Pons (tissue), 1 donor: ENCODE measurements around the gene MTMR12.
"Not testable (repeated sequence)": the region's sequence is repeated elsewhere in the genome, so short reads cannot be mapped to it uniquely, and the experiment has no call there.

ENCODE experiments used
- DNase-seq: peaks from one replicate; pipeline ENCODE4 v3.0.0-alpha.2; 2016; ENCODE audit warnings: low spot score

MTMR12 gene

DNA sequence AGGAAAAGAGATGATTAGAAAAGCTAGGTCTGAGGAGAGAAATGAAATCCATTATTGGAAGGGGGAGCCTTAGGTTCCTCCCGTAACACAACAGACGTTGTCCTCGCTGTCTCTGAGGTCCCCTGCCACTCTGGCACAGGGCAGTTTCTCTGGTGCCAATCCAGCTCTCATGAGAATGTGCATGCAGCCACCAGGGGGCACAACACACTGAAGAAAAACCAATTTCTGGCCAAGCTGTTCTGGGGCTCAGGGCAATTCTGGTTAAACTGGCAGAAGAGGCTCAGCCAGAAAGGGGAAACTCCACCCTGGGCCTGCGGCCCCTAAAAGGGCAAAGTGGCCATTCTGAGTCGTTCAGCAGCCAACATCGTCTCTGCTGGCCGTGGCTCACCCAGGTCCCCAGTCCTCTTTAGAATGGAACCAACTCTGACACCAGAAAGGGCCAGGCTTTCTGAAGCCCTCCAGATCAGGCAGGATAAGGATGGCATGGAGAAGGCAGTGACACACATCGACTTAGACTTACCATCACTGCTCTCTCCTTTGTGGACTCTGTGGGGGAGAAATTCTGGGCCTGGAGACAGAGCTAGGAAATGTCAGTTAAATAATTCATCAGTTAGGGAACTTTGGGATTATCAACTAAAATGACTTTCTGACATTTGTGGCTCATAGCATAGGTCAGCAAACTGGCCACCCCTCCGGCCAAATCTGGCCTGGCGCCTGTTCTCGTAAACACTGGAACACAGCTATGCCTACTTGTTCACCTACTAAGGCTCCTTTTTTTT, 80.1 kb downstream of the MTMR12 start:
- DNase-seq: peak; percentile 88

- DNase-seq: no peak
Measured at GRCh38 chr5:32231929-32232328, 80.8 kb downstream of the MTMR12 start.

GRCh38 chr5:32231241-32231640, 81.5 kb downstream of the MTMR12 start:
- DNase-seq: peak; percentile 38

- DNase-seq: no peak
Measured at GRCh38 chr5:32230356-32231099, 82.2 kb downstream of the MTMR12 start.

GRCh38 chr5:32229586-32229985, 83.2 kb downstream of the MTMR12 start:
- DNase-seq: no peak

DNA sequence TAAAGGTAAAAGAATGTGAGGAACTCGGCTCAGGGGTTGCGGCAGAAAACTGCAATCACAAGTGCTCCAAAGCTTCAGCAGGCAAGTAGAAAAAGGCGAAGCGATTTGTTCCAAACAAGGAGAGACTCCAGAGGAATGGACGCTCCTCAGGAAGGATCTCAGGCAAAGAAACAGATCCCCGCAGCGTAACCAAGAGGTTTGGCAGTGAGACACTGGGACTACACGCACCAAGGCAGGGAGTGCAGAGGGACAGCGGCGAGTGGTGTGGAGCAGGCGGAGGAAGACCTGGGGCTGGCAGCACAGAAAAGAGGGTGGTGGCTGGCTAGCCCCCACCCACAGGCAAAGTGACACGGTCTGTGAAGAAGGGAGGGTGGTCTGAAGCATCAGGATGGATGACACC, 83.9 kb downstream of the MTMR12 start:
- no peak for DNase-seq

DNA sequence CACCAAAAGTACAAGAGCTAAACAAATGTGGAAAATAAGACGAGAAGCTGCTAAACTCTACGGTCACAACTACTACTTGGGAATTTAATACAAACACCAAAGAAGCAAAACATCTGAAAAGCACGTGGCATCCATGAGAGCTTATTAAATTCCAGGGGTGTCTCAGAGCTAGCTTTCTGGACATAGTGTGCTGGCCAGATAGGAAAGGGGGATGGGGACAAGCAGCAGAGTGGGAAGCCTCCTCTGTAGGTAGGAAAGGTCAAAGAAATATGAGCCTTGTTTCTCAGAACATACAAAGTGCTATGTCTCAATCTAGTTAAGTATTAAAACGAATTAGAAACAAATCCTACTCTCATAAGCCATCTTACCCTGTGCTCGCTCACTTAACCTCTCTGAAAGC, 87.3 kb downstream of the MTMR12 start:
- DNase-seq: no peak

DNA sequence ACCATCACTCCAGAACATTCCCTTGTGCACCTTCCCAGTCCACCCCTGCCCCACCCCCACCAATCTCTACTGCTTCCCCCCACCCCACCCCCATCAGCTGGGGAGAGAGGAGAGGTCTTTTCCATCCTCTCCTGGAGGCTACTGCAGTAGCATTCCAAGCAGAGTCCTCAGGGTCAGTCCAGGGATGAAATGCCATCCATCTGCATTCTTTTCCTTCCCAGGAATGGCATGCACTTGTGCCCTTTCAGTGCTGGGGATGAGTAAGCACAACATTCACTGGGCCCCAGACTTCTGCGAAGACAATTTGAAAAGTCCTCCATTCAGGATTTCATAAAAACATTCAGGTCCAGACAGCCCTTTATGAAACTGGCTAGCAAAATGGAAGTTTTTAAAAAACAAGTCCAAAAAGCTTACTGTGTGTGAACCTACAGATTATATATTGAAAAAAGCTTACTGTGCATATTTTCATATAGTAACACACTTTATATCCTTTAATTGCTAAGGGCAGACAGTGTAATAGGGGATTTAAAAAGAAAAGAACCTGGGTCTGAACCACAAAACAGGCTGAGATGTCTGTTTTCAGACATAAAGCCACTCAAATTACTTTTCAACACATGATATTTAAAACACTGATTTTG, 88.6 kb downstream of the MTMR12 start:
- DNase-seq: no peak

GRCh38 chr5:32222723-32223470, 89.8 kb downstream of the MTMR12 start:
- DNase-seq: no peak

DNA sequence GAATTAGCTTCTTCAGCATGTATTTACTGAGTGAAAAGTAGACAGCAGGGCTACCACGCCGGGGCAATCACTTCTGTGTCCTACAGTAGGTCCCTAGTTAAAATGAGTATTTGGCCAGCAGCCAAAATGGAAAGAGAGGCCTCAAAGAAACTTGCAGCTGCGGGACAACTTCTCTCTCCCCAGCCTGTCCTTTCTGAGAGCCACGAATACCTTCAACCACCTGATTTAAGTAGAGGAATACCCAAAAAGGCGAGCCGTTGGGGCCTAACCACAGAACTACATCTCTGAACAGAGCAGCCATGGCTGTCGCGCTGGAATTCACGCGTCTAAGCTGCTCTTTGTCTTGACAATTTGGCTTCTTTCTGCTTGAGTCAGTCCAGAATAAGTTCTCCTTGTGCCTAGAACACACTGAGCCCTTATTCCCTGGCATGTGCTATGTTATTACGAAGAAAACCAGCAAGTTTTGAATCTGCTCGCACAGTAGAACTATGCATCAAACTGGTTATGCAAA, 94.8 kb downstream of the MTMR12 start:
- peak; percentile 79 for DNase-seq

DNA sequence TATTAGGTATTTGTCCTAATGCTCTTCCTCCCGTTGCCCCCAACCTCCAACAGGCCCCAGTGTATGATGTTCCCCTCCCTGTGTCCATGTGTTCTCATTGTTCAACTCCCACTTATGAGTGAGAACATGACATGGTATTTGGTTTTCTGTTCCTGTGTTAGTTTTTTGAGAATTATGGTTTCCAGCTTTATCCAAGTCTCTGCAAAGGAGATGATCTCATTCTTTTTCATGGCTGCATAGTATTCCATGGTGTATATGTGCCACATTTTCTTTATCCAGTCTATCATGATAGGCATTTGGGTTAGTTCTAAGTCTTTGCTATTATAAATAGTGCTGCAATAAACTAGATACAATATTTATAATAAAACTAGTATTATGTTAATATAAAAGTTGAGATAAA, 98.4 kb downstream of the MTMR12 start:
- not testable (repeated sequence) for DNase-seq

DNA sequence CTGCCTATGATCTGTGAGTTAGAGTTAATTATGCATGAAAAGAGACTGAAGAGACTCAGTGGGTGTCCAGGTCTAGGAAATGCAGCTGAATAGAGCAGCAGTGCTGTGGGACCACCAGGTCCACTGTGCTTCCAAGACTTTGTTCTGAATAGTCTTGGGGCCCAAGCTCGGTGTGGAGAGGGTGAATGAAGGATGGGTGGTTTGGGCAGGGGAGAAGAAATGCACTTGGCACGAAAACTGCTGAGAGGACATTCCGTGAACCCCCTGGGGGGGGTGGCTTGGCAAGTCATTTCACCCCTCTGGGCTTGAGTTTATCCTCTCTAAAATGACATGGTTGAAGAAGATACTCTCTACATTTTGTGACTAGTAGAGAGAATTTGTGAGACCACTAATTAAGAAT, 102.6 kb downstream of the MTMR12 start:
- no peak for DNase-seq

DNA sequence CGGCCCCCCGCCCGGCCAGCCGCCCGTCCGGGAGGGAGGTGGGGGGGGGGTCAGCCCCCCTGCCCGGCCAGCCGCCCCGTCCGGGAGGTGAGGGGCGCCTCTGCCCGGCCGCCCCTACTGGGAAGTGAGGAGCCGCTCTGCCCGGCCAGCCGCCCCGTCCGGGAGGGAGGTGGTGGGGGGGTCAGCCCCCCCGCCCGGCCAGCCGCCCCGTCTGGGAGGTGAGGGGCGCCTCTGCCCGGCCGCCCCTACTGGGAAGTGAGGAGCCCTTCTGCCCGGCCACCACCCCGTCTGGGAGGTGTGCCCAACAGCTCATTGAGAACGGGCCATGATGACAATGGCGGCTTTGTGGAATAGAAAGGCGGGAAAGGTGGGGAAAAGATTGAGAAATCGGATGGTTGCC, 103.9 kb downstream of the MTMR12 start:
- DNase-seq: not testable (repeated sequence)

DNA sequence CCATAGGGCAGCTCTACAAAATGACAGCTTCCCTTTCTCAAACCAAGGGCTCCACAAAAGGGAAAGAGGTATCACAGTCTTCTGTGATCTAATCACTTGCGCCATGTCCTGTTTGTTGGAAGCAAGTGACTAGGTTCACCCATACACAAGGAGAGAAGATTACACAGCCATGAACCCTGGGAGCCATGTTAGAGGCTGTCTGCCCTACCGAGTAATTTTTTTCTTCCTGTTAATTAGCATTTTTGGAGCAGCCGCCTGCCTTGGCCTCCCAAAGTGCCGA, 105.4 kb downstream of the MTMR12 start:
- no peak for DNase-seq

GRCh38 chr5:32206509-32207354, 106.0 kb downstream of the MTMR12 start:
- no peak for DNase-seq

DNA sequence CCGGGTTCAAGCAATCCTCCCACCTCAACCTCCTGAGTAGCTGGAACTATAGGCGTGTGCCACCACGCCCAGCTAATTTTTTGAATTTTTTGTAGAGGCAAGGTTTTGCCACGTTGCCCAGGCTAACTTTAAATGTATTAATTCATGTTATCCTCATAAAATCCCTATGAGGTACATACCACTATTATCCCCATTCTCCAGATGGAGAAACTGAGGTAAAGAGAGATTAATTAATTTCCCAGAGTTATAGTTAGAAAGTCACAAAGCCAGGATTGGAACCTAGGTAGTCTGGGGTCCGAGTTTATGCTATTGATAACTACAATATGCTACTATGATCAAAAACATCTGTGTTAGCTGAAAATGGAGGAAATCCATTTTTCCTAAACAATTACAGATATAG, 106.7 kb downstream of the MTMR12 start:
- DNase-seq: no peak

DNA sequence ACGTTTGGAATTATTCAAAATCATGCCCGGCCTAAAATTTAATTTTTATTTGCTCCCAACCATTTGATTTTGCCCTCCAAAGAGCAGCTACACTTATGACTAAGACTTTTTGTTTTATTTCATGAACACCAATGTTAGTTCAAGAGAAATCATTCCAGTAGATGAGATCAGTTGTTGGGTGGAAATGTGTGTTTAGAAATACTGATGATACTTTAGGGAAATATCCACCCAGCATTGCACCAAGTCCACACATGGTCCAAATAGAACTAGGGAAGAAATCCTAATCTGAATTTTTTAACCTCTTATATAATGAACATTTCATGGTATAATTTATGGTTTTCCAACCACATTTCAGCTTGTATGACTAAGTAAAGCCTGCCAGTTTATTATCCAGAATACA, 110.3 kb downstream of the MTMR12 start:
- no peak for DNase-seq

DNA sequence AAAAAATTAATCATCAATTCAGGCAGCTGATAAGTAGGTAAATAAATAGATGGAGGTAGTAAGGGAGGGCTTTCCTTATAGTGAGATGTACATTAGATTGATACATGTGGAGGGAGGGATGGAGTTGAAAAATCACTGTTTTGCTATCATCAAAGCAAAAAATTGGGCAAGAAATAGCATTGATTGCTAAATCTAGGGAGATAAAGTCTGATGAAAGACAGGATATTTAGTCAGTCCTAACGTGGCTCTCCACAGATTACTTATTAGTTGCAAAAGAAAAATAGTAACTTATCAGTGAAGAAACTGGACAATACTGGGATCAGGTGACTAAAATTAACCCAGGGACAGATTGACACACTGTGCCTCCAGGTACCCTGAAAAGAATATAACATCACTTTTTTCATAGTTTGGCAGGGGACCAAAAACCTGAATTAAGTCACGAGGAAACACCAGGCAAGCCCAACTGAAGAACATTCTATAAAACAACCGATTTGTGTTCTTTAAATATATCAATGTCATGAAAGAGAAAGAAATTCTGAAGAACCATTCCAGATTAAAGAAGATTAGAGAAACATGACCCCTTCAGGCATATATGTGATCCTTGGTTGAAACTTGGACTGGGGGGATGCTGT, 111.5 kb downstream of the MTMR12 start:
- DNase-seq: no peak

GRCh38 chr5:32197032-32197431, 115.7 kb downstream of the MTMR12 start:
- no peak for DNase-seq

GRCh38 chr5:32195265-32195664, 117.5 kb downstream of the MTMR12 start:
- no peak for DNase-seq

DNA sequence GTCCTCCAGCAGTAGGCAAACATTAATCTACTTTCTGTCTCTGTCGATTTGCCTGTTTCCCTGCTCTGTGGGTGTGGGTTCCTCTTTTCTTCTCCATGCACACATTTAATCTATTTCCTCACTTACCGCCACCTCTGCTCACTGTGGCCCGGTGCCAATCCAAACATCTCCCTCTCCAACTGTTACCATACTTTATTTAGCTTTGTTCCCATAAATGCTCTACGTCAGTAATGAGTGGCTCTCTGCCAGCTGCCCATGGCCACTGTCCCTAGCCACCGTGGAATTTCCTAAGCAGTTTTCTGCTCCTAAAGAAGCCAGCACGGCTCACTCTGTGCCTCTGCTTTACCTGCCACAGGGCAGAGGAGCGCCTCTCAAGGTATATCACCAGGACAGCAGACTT, 119.1 kb downstream of the MTMR12 start:
- no peak for DNase-seq
